Tibial nerve (tissue), 4 donors: ENCODE measurements around the gene TDP1. TPM values are rescaled to one million over a fixed set of nuclear protein-coding genes. Genes with fewer than 3 reads are reported as not detected.

Experiments used
- DNase-seq, 2 donors: peaks; one replicate each; pipeline ENCODE4 v3.0.0-alpha.2; 2019; ENCODE audit warnings: low spot score in 2 of 2
- H3K27ac ChIP-seq, 4 donors: fragments of 200-600 bp; sonication (generic) in 3 of 4; one replicate each; pipeline ENCODE4 v1.5.1; 2017 to 2019; ENCODE audit warnings: mild to moderate bottlenecking in 1 of 4
- H3K27me3 ChIP-seq, 2 donors: fragments of 200-600 bp; sonication (generic) in 1 of 2; one replicate each; pipeline versions ENCODE4 v1.5.1 to v1.6.0; 2017 to 2019
- H3K36me3 ChIP-seq, 3 donors: fragments of 200-600 bp; sonication (generic); one replicate each; pipeline ENCODE4 v1.5.1; 2018 to 2019
- H3K4me1 ChIP-seq, 4 donors: fragments of 200-600 bp; sonication (generic) in 3 of 4; one replicate each; pipeline ENCODE4 v1.5.1; 2017 to 2019
- H3K4me3 ChIP-seq, 4 donors: fragments of 200-600 bp; sonication (generic) in 3 of 4; one replicate each; pipeline ENCODE4 v1.5.1; 2017 to 2019; ENCODE audit warnings: mild to moderate bottlenecking in 1 of 4, moderate library complexity in 1 of 4
- H3K9me3 ChIP-seq, 4 donors: fragments of 200-600 bp; sonication (generic) in 3 of 4; one replicate each; pipeline ENCODE4 v1.5.1; 2017 to 2019
- EP300 ChIP-seq, 2 donors: sonication (generic); formaldehyde crosslinking; IDR thresholded peaks; one replicate each; pipeline ENCODE4 v1.6.1; 2017; ENCODE audit warnings: antibody characterized with exemption in 2 of 2, mild to moderate bottlenecking in 1 of 2
- POLR2A ChIP-seq, 2 donors: fragments of 450-650 bp; IDR thresholded peaks; one replicate each; pipeline ENCODE4 v1.6.1; 2017; ENCODE audit warnings: antibody characterized with exemption in 2 of 2, mild to moderate bottlenecking in 2 of 2, moderate library complexity in 2 of 2
- WGBS, 2 donors: methylation state at CpG; one replicate each; pipeline ENCODE4 v1.1.5; 2018; 5-methylcytosine and 5-hydroxymethylcytosine counted together
- total RNA-seq, 4 donors: library from RNA; depleted of rRNA; stranded (reverse); fragments of >200 nt; gene quantifications; one replicate each; pipeline ENCODE4 v1.1.0, GENCODE V29; 2016
- TF ChIP-seq, protein P1 (sequence below), 5 experiments: fragments of 200-600 bp in 3 of 5; fragments of 450-650 bp in 2 of 5; sonication (generic) in 3 of 5; IDR thresholded peaks; one replicate each; pipeline ENCODE4 v1.5.1; 2016 to 2019; ENCODE audit warnings: antibody characterized with exemption in 5 of 5, mild to moderate bottlenecking in 3 of 5, moderate library complexity in 2 of 5

Gene TDP1
- total RNA-seq, 4 donors from 2014 or later = 5.9 to 9.0 (median 6.5) TPM

DNA sequence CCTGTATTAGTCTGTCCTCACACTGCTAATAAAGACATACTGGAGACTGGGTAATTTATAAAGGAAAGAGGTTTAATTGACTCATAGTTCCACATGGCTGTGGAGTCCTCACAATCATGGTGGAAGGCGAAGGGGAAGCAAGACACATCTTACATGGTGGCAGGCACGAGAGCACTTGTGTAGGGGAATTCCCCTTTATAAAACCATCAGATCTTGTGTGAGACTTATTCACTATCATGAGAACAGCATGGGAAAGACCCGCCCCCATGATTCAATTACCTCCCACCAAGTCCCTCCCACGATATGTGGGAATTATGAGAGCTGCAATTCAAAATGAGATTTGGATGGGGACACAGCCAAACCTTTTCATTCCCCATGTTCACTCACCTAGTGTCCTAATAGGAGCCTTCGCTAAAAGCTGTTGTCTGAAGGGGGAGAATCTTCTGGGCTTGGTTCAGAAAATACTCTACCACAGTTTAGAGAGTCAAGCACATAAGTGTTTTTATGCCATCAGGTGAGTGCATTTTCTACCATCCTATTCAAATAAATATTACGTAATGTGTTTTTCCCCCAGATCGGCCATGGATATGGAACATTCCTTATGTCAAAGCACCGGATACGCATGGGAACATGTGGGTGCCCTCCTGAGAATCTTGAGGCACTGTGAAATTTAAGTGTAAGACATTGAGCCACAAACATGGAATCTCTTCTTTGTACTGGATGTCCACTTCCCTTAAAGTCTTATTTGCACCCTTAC is 86.9 kb downstream of the TDP1 start:
- no peak overlapping the region for H3K4me3 ChIP-seq
- H3K27me3 ChIP-seq = no peaks in the 10 kb centered on the region
- no peak overlapping the region for H3K27ac ChIP-seq
- 92 to 93% methylated on average over 9 of the region's 9 CpGs for WGBS, 2 donors
- no peak for DNase-seq
- no peaks in the 10 kb centered on the region for H3K9me3 ChIP-seq
- no peaks in the 10 kb centered on the region for H3K4me1 ChIP-seq
- peaks cover 0 to 38% (median 0%) of the 10 kb centered on the region in 3 donors for H3K36me3 ChIP-seq
- TF ChIP-seq EP300 (IDR thresholded peaks at IDR 0.05) = no peak
- no peak for TF ChIP-seq POLR2A (IDR thresholded peaks at IDR 0.05)
- TF ChIP-seq, protein P1, sequence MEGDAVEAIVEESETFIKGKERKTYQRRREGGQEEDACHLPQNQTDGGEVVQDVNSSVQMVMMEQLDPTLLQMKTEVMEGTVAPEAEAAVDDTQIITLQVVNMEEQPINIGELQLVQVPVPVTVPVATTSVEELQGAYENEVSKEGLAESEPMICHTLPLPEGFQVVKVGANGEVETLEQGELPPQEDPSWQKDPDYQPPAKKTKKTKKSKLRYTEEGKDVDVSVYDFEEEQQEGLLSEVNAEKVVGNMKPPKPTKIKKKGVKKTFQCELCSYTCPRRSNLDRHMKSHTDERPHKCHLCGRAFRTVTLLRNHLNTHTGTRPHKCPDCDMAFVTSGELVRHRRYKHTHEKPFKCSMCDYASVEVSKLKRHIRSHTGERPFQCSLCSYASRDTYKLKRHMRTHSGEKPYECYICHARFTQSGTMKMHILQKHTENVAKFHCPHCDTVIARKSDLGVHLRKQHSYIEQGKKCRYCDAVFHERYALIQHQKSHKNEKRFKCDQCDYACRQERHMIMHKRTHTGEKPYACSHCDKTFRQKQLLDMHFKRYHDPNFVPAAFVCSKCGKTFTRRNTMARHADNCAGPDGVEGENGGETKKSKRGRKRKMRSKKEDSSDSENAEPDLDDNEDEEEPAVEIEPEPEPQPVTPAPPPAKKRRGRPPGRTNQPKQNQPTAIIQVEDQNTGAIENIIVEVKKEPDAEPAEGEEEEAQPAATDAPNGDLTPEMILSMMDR (IDR thresholded peaks at IDR 0.05) = no peak

DNA sequence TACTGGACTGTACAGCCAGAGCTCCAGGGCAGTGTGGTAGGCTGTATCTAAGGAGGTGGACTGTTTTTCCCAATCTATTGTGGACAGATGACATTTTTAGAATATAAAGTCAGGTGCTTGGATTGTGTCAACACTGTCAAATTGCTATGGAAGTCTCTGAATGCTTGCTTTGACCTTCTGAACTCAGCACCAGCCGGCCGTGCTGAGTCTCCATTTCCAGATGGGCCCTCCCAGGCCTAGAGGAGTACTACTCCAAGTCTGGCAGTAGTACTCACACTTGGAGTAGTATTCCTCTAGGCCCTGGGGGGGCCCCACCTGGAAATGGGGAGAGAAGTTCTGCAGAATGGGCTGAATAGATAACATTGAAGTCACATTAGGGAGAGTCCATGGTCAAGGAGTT is 89.9 kb downstream of the TDP1 start:
- no peak overlapping the region for H3K4me3 ChIP-seq
- H3K4me1 ChIP-seq = no peaks in the 10 kb centered on the region
- no peak for DNase-seq
- no peaks in the 10 kb centered on the region for H3K27me3 ChIP-seq
- TF ChIP-seq, protein P1 (IDR thresholded peaks at IDR 0.05) = no peak
- TF ChIP-seq EP300 (IDR thresholded peaks at IDR 0.05) = no peak
- no peak overlapping the region for H3K27ac ChIP-seq
- H3K9me3 ChIP-seq = no peaks in the 10 kb centered on the region
- peaks cover 0 to 28% (median 0%) of the 10 kb centered on the region in 3 donors for H3K36me3 ChIP-seq
- WGBS, 2 donors = 18 to 43% methylated on average over 2 of the region's 2 CpGs

DNA sequence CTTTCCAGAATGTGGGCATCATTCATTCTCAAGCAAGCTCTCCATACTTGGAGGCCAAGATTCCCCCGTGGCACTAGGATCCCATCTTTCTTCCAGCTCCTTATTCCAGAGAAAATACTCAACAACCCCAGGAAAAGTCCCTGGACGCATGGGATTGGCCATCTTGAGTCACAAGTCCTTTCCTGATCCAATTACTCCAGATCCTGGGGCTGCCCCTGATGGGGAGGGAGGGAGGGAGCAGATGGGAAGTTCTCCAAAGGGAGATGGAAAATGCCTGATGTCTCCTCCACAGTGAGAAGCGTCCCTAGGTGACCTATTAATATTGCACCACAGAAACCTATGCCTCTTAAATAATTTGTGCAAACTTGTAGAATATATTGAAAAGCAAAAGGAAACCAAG is 93.7 kb downstream of the TDP1 start:
- Histone ChIP-seq H3K36me3 (peaks cover 0 to 6% (median 0%) of the 10 kb centered on the region in 3 donors), H3K9me3 (no peaks in the 10 kb centered on the region), H3K27me3 (peaks cover 0 to 11% of the 10 kb centered on the region in 2 donors), H3K4me1 (no peaks in the 10 kb centered on the region), H3K27ac (no peak overlapping the region), H3K4me3 (no peak overlapping the region)
- 59 to 60% methylated on average over 3 of the region's 3 CpGs for WGBS, 2 donors
- DNase-seq = no peak
- TF ChIP-seq EP300 (IDR thresholded peaks at IDR 0.05) (no peak), POLR2A (IDR thresholded peaks at IDR 0.05) (no peak)
- TF ChIP-seq, protein P1 (IDR thresholded peaks at IDR 0.05) = no peak

DNA sequence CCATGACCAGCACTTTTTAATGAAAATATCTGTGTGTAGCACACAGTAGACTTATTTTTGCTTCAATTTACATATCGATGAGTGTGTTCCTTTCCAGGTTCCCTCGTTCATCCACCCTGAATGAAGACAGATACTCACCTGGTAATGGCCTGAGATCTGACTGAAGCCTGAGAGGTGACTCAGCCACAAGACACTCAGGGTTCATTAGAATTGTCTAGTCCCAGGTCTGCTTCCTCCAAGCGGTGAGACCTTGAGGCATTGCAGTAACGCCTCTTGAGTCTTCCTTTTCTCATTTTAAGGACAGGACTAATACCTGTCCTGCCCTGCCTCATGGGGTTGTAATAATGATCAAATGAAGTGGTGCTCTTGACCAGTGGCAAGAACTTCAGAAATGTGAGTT is 94.5 kb downstream of the TDP1 start:
- no peaks in the 10 kb centered on the region for H3K4me1 ChIP-seq
- TF ChIP-seq EP300 (IDR thresholded peaks at IDR 0.05) (no peak), POLR2A (IDR thresholded peaks at IDR 0.05) (no peak)
- TF ChIP-seq, protein P1 (IDR thresholded peaks at IDR 0.05) = no peak
- no peaks in the 10 kb centered on the region for H3K9me3 ChIP-seq
- DNase-seq = no peak
- no peak overlapping the region for H3K4me3 ChIP-seq
- H3K27ac ChIP-seq = no peak overlapping the region
- H3K36me3 ChIP-seq = no peaks in the 10 kb centered on the region
- 97 to 99% methylated on average over 4 of the region's 4 CpGs for WGBS, 2 donors
- H3K27me3 ChIP-seq = peaks cover 0 to 15% of the 10 kb centered on the region in 2 donors

DNA sequence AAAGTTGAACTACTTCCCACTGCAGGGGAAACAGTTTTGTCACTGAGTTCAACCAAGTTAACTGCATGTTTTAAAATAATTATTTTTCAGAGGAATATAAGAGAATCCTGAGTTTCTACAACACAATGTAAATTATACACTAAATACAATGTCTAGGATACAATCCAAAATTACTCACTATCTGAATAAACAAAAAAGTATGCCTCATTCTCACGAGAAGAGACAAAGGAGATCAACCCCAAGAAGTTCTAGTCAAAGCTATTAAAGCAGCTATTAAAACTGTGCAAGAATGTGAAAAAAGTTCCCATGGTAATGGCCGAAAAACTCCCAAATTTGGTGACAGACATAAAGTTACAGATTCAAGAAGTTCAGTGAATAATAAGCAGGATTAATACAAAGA is 97.3 kb downstream of the TDP1 start:
- no peak for DNase-seq
- H3K27ac ChIP-seq = no peak overlapping the region
- TF ChIP-seq, protein P1 (IDR thresholded peaks at IDR 0.05) = no peak
- TF ChIP-seq EP300 (IDR thresholded peaks at IDR 0.05) = no peak

More for the DNA sequence above, 97.3 kb downstream of the TDP1 start:
- no peak overlapping the region for H3K4me3 ChIP-seq
- WGBS, 2 donors = 59 to 61% methylated on average over 2 of the region's 2 CpGs
- H3K9me3 ChIP-seq = no peaks in the 10 kb centered on the region
- H3K4me1 ChIP-seq = no peaks in the 10 kb centered on the region
- no peaks in the 10 kb centered on the region for H3K36me3 ChIP-seq
- H3K27me3 ChIP-seq = peaks cover 0 to 25% of the 10 kb centered on the region in 2 donors
